Hepatocyte (in vitro differentiated cells): ENCODE data around the gene METAP1D.

Experiments used
- EZH2 ChIP-seq: fragments of 200-600 bp; sonication (generic); IDR thresholded peaks from 2 replicates; pipeline ENCODE4 v1.6.1; 2016; ENCODE audit warnings: antibody characterized with exemption, mild to moderate bottlenecking, borderline replicate concordance
- EZH2phosphoT487 ChIP-seq: fragments of 200-600 bp; sonication (generic); IDR thresholded peaks from one replicate; pipeline ENCODE4 v1.6.1; 2018; ENCODE audit warnings: antibody characterized with exemption, mild to moderate bottlenecking, low read depth, moderate library complexity; ENCODE audit not compliant: unreplicated experiment, severe bottlenecking
- TF ChIP-seq, protein P1 (sequence below): fragments of 200-600 bp; sonication (generic); IDR thresholded peaks from 2 replicates; pipeline ENCODE4 v1.5.1; 2016; ENCODE audit warnings: antibody characterized with exemption, mild to moderate bottlenecking; ENCODE audit not compliant: poor library complexity

DNA sequence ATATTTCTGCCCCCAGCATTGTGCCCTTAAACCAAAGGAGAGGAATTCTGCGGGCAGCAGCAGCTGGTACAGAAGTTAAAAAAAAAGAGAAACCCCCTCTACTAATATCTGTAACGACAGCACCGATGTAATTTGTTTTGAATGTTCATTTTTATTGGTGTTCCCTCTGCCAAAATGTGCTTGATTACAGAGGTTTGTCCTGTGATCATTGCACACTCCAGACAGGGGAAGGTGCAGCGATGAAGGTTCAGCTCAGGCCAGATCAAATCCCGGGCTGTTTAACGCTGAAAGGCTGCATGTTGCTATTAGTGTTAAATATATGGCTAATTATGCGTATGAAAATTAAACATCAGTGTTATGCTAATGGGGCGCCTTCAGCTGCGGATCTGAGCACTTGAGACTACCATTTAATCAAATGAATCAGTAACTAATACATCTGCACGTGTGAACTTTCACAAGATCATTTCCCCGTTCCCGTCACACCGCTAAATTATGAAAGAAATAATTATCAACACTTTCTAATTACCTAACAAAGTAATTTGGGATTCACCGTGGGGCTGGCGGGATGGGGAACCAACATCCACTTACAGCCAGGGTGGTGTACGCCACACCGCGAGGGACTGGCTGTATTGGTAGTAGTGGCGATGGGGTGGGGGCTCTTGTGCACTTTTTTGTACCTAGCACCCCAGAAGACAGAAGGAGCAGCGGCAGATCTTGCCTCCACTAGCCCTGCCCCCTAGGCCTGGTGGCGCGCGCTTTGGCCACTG, 84.1 kb downstream of the METAP1D start:
- TF ChIP-seq, protein P1, sequence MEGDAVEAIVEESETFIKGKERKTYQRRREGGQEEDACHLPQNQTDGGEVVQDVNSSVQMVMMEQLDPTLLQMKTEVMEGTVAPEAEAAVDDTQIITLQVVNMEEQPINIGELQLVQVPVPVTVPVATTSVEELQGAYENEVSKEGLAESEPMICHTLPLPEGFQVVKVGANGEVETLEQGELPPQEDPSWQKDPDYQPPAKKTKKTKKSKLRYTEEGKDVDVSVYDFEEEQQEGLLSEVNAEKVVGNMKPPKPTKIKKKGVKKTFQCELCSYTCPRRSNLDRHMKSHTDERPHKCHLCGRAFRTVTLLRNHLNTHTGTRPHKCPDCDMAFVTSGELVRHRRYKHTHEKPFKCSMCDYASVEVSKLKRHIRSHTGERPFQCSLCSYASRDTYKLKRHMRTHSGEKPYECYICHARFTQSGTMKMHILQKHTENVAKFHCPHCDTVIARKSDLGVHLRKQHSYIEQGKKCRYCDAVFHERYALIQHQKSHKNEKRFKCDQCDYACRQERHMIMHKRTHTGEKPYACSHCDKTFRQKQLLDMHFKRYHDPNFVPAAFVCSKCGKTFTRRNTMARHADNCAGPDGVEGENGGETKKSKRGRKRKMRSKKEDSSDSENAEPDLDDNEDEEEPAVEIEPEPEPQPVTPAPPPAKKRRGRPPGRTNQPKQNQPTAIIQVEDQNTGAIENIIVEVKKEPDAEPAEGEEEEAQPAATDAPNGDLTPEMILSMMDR: no peak
- no peak for TF ChIP-seq EZH2
- no peak for TF ChIP-seq EZH2phosphoT487
